ENCODE measurements around the gene MRPL38.
A peak's percentile ranks its signal among the peaks of the same experiment; 100 is the strongest.

MRPL38 gene

GRCh38 chr17:75892556-75893224 lies 12.0 kb downstream of the MRPL38 start:
- Histone ChIP-seq H3K9me3 (replicated peaks in 1 of 2; ENCODE audit: control insufficient read depth in 2 of 2, insufficient read depth in 1 of 2, low read depth in 1 of 2, low read length in 2 of 2) (peaks cover 0 to 2% of the 10 kb centered on the region in 2 donors), H2BK12ac (ENCODE audit: low read length) (no peak overlapping the region), H4K91ac (ENCODE audit: low read depth, low read length, poor library complexity) (no peak overlapping the region), H3K18ac (ENCODE audit: low read length) (no peak overlapping the region), H2AFZ (ENCODE audit: low read length) (no peak overlapping the region), H2AK5ac (ENCODE audit: low read depth, low read length) (peak overlapping the region; percentile 9), H3K14ac (ENCODE audit: low read length) (no peak overlapping the region), H3K36me3 (replicated peaks in 1 of 2; ENCODE audit: control insufficient read depth in 2 of 2, insufficient read depth in 2 of 2, low read length in 2 of 2) (peaks cover 6 to 25% of the 10 kb centered on the region in 2 donors), H2BK120ac (ENCODE audit: low read depth, low read length) (no peak overlapping the region), H3K23ac (ENCODE audit: low read depth, low read length, poor library complexity) (no peak overlapping the region), H3K79me1 (ENCODE audit: low read depth, low read length) (peaks cover 15% of the 10 kb centered on the region), H2BK15ac (ENCODE audit: low read length) (no peak overlapping the region), H3K4me3 (ENCODE audit: low read length in 2 of 2) (no peak overlapping the region), H3K27ac (replicated peaks; ENCODE audit: low read length) (no peak overlapping the region), H3K4ac (ENCODE audit: low read length) (no peak overlapping the region), H4K8ac (ENCODE audit: low read depth, low read length) (no peak overlapping the region), H3K9ac (ENCODE audit: low read depth, low read length, poor library complexity) (peak overlapping the region; percentile 70), H3K4me2 (ENCODE audit: insufficient read depth, low read length, poor library complexity, severe bottlenecking) (no peak overlapping the region), H2BK5ac (ENCODE audit: low read length) (peak overlapping the region; percentile 13), H3K4me1 (ENCODE audit: control insufficient read depth in 2 of 2, insufficient read depth in 1 of 2, low read depth in 1 of 2, low read length in 2 of 2) (peaks cover 0 to 13% of the 10 kb centered on the region in 2 donors), H3K27me3 (ENCODE audit: control insufficient read depth in 3 of 3, insufficient read depth in 3 of 3, low read depth in 1 of 3, low read length in 3 of 3) (no peaks in the 10 kb centered on the region)
- no CpG with 5 or more reads among the region's 16 CpGs for WGBS, 2 donors (ENCODE audit: extremely low coverage in 2 of 2, insufficient read length in 2 of 2, insufficient replicate concordance in 1 of 2)
- no peak for DNase-seq (ENCODE audit: low spot score)

DNA sequence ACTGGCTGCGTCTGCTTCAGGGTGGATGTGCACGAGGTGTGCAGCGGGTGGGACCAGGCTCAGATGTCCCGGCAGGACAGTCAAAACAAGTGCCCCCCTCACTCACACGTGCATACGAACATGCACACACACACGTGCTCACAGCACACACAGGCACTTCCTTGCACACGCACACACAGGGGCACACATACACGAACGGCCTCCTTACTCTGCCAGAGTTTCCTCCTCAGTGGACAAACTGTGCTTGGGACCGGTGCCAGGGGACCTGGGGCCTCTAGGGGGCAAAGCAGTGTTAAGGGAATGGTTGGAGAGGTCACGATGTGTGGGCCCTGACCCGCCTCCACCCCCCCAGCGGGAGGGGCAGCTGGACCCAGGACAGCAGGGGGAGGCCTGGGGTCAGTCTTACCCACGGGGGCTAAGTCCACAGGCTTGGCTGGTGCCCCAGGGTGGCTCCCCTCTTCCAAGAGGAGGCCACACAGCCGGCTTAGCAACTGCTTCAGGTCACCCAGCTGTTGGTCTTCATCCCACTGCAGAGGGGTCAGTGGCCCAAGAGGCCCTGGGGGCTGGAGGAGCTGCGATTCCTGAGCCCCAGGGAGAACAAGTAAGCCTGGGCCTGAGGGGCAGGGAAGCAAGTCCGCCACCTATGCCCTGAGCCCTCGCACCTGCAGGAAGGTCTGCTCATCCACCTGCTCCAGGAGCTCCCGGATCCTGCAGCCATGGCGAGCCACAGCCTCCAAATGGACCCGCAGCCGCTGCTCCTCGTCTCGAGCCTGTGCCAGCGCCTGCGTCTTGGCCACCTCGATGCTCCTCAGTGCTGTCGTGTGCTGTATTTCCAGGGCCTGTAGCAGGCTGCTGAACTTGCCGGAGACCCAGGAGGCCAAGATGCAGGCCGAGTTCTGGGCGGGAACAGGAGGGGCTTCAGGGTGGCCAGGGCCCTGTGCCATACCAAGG lies 12.8 kb downstream of the MRPL38 start:
- H3K9me3 ChIP-seq (replicated peaks in 1 of 2; ENCODE audit: control insufficient read depth in 2 of 2, insufficient read depth in 1 of 2, low read depth in 1 of 2, low read length in 2 of 2) = peaks cover 0 to 2% of the 10 kb centered on the region in 2 donors
- H3K18ac ChIP-seq (ENCODE audit: low read length) = no peak overlapping the region
- H2AFZ ChIP-seq (ENCODE audit: low read length) = no peak overlapping the region
- peak overlapping the region; percentile 25 for H3K23ac ChIP-seq (ENCODE audit: low read depth, low read length, poor library complexity)
- H2AK5ac ChIP-seq (ENCODE audit: low read depth, low read length) = no peak overlapping the region
- WGBS, 2 donors (ENCODE audit: extremely low coverage in 2 of 2, insufficient read length in 2 of 2, insufficient replicate concordance in 1 of 2) = no CpG with 5 or more reads among the region's 32 CpGs
- no peak overlapping the region for H3K4me3 ChIP-seq (ENCODE audit: low read length in 2 of 2)
- H2BK12ac ChIP-seq (ENCODE audit: low read length) = no peak overlapping the region
- H4K8ac ChIP-seq (ENCODE audit: low read depth, low read length) = peak overlapping the region; percentile 65
- peaks cover 0 to 23% of the 10 kb centered on the region in 2 donors for H3K36me3 ChIP-seq (replicated peaks in 1 of 2; ENCODE audit: control insufficient read depth in 2 of 2, insufficient read depth in 2 of 2, low read length in 2 of 2)
- peaks cover 0 to 13% of the 10 kb centered on the region in 2 donors for H3K4me1 ChIP-seq (ENCODE audit: control insufficient read depth in 2 of 2, insufficient read depth in 1 of 2, low read depth in 1 of 2, low read length in 2 of 2)
- peak overlapping the region; percentile 70 for H3K9ac ChIP-seq (ENCODE audit: low read depth, low read length, poor library complexity)
- H2BK5ac ChIP-seq (ENCODE audit: low read length) = no peak overlapping the region
- no peak overlapping the region for H3K27ac ChIP-seq (replicated peaks; ENCODE audit: low read length)
- H2BK120ac ChIP-seq (ENCODE audit: low read depth, low read length) = no peak overlapping the region
- H3K4me2 ChIP-seq (ENCODE audit: insufficient read depth, low read length, poor library complexity, severe bottlenecking) = no peak overlapping the region
- no peak overlapping the region for H3K14ac ChIP-seq (ENCODE audit: low read length)
- peaks cover 15% of the 10 kb centered on the region for H3K79me1 ChIP-seq (ENCODE audit: low read depth, low read length)
- H3K4ac ChIP-seq (ENCODE audit: low read length) = no peak overlapping the region
- H3K27me3 ChIP-seq (ENCODE audit: control insufficient read depth in 3 of 3, insufficient read depth in 3 of 3, low read depth in 1 of 3, low read length in 3 of 3) = no peaks in the 10 kb centered on the region
- H2BK15ac ChIP-seq (ENCODE audit: low read length) = no peak overlapping the region
- no peak for DNase-seq (ENCODE audit: low spot score)
- no peak overlapping the region for H4K91ac ChIP-seq (ENCODE audit: low read depth, low read length, poor library complexity)

GRCh38 chr17:75891022-75891604 lies 13.6 kb downstream of the MRPL38 start:
- no peak overlapping the region for H2BK120ac ChIP-seq (ENCODE audit: low read depth, low read length)
- H2AK5ac ChIP-seq (ENCODE audit: low read depth, low read length) = no peak overlapping the region
- peak overlapping the region in 1 of 2 donors; percentile 18 for H3K4me3 ChIP-seq (ENCODE audit: low read length in 2 of 2)
- no CpG with 5 or more reads among the region's 31 CpGs for WGBS, 2 donors (ENCODE audit: extremely low coverage in 2 of 2, insufficient read length in 2 of 2, insufficient replicate concordance in 1 of 2)
- no peak overlapping the region for H2BK5ac ChIP-seq (ENCODE audit: low read length)
- no peak overlapping the region for H2AFZ ChIP-seq (ENCODE audit: low read length)
- no peak overlapping the region for H3K23ac ChIP-seq (ENCODE audit: low read depth, low read length, poor library complexity)
- no peak overlapping the region for H4K8ac ChIP-seq (ENCODE audit: low read depth, low read length)
- no peak overlapping the region for H4K91ac ChIP-seq (ENCODE audit: low read depth, low read length, poor library complexity)
- no peak overlapping the region for H2BK12ac ChIP-seq (ENCODE audit: low read length)
- peaks cover 0 to 2% of the 10 kb centered on the region in 2 donors for H3K9me3 ChIP-seq (replicated peaks in 1 of 2; ENCODE audit: control insufficient read depth in 2 of 2, insufficient read depth in 1 of 2, low read depth in 1 of 2, low read length in 2 of 2)
- no peaks in the 10 kb centered on the region for H3K27me3 ChIP-seq (ENCODE audit: control insufficient read depth in 3 of 3, insufficient read depth in 3 of 3, low read depth in 1 of 3, low read length in 3 of 3)
- H3K4me2 ChIP-seq (ENCODE audit: insufficient read depth, low read length, poor library complexity, severe bottlenecking) = no peak overlapping the region
- H3K79me1 ChIP-seq (ENCODE audit: low read depth, low read length) = peaks cover 14% of the 10 kb centered on the region
- H3K14ac ChIP-seq (ENCODE audit: low read length) = no peak overlapping the region
- no peak overlapping the region for H3K4ac ChIP-seq (ENCODE audit: low read length)
- H3K9ac ChIP-seq (ENCODE audit: low read depth, low read length, poor library complexity) = no peak overlapping the region
- H2BK15ac ChIP-seq (ENCODE audit: low read length) = no peak overlapping the region
- H3K18ac ChIP-seq (ENCODE audit: low read length) = no peak overlapping the region
- no peak for DNase-seq (ENCODE audit: low spot score)
- no peak overlapping the region for H3K27ac ChIP-seq (replicated peaks; ENCODE audit: low read length)
- peaks cover 0 to 23% of the 10 kb centered on the region in 2 donors for H3K36me3 ChIP-seq (replicated peaks in 1 of 2; ENCODE audit: control insufficient read depth in 2 of 2, insufficient read depth in 2 of 2, low read length in 2 of 2)
- peaks cover 0 to 13% of the 10 kb centered on the region in 2 donors for H3K4me1 ChIP-seq (ENCODE audit: control insufficient read depth in 2 of 2, insufficient read depth in 1 of 2, low read depth in 1 of 2, low read length in 2 of 2)

Measured in neuronal stem cell (in vitro differentiated cells).